ENCODE results near the gene CCL4. TPM values are rescaled to one million over a fixed set of nuclear protein-coding genes. Genes with fewer than 3 reads are reported as not detected.

CCL4 gene
- total and polyA plus RNA-seq, 2 donors (not counting 1 experiment from before 2014, with no cell fraction given), result 3.5 to 7.6 TPM

GRCh38 chr17:36147601-36148000 is 44.0 kb downstream of the CCL4 start:
- no peak overlapping the region for H3K4me3 Mint-ChIP-seq
- WGBS (ENCODE audit: insufficient coverage), result 100% methylated on average over 2 of the region's 3 CpGs

More at GRCh38 chr17:36147601-36148000, 44.0 kb downstream of the CCL4 start:
- TF ChIP-seq EZH2 (IDR thresholded peaks at IDR 0.05; ENCODE audit: borderline replicate concordance, insufficient read depth, low read depth, low read length, poor library complexity, severe bottlenecking) (no peak), CTCF (IDR thresholded peaks at IDR 0.05) (no peak)
- ATAC-seq (ENCODE audit: low read depth), result no peak
- H4K20me1 ChIP-seq (ENCODE audit: control insufficient read depth, insufficient read depth, low read length, poor library complexity, severe bottlenecking), result no peaks in the 10 kb centered on the region
- H3K4me3 ChIP-seq (ENCODE audit: control extremely low read depth in 1 of 5, extremely low read depth in 1 of 5, insufficient read depth in 1 of 5, low read depth in 2 of 5, low read length in 4 of 5), result no peak overlapping the region
- CTCF ChIA-PET, result interaction anchor here (1.1 to 15.6 kb wide), 9 partner anchors 13 to 335 kb away, joined by 4 to 639 read pairs (median 17); partner anchors contain the start of genes CCL16, CCL23 and CCL3
- H3K36me3 ChIP-seq (replicated peaks in 1 of 2; ENCODE audit: control extremely low read depth in 1 of 2, control insufficient read depth in 1 of 2, extremely low read depth in 1 of 2, insufficient read depth in 2 of 2, low read length in 1 of 2), result no peaks in the 10 kb centered on the region
- H3K27me3 Mint-ChIP-seq, result peaks cover 11% of the 10 kb centered on the region
- no peak overlapping the region for H3K27ac ChIP-seq (ENCODE audit: low read length in 2 of 2)
- H2AFZ ChIP-seq (ENCODE audit: insufficient read depth, low read depth, low read length, poor library complexity, severe bottlenecking), result no peak overlapping the region
- no peak overlapping the region for H3K4me2 ChIP-seq (replicated peaks; ENCODE audit: low read depth, low read length, poor library complexity, severe bottlenecking)
- no peak for DNase-seq
- no peaks in the 10 kb centered on the region for H3K9me3 Mint-ChIP-seq (ENCODE audit: insufficient read depth)
- no peak overlapping the region for H3K9ac ChIP-seq (ENCODE audit: low read length)
- H3K27me3 ChIP-seq (replicated peaks in 1 of 4; ENCODE audit: control extremely low read depth in 1 of 4, control insufficient read depth in 3 of 4, insufficient read depth in 4 of 4, low read length in 3 of 4), result peaks cover 0 to 5% (median 0%) of the 10 kb centered on the region in 4 experiments
- POLR2A ChIA-PET, result no interaction called here
- H3K4me1 Mint-ChIP-seq, result peaks cover 38% of the 10 kb centered on the region
- peaks cover 11 to 18% of the 10 kb centered on the region in 2 donors for H3K4me1 ChIP-seq (ENCODE audit: control insufficient read depth in 2 of 2, insufficient read depth in 2 of 2, low read length in 2 of 2)
- intact Hi-C loops (cut with micrococcal nuclease), result no loop called here
- H3K27ac Mint-ChIP-seq, result no peak overlapping the region
- H3K9me3 ChIP-seq (ENCODE audit: control extremely low read depth in 1 of 3, control insufficient read depth in 2 of 3, insufficient read depth in 1 of 3, low read length in 2 of 3), result no peaks in the 10 kb centered on the region
- no peaks in the 10 kb centered on the region for H3K79me2 ChIP-seq (ENCODE audit: control insufficient read depth, insufficient read depth, low read length)
